Adipocyte (in vitro differentiated cells): ENCODE measurements around the gene GABARAP.
A peak's percentile ranks its signal among the peaks of the same experiment; 100 is the strongest.

Experiments used
- DNase-seq: peaks from one replicate; pipeline ENCODE4 v3.0.0-alpha.2; 2015; ENCODE audit warnings: low read depth
- H3K27me3 ChIP-seq: replicated peaks from 2 replicates; pipeline ENCODE4 v1.7.0; 2013; ENCODE audit warnings: mild to moderate bottlenecking, low read length, moderate library complexity; ENCODE audit not compliant: control insufficient read depth, insufficient read depth
- H3K36me3 ChIP-seq: 2 replicates; pipeline ENCODE4 v1.7.0; 2013; ENCODE audit warnings: low read length, mild to moderate bottlenecking, moderate library complexity; ENCODE audit not compliant: control insufficient read depth, insufficient read depth, severe bottlenecking
- H3K4me1 ChIP-seq: 2 replicates; pipeline ENCODE4 v1.7.0; 2013; ENCODE audit warnings: mild to moderate bottlenecking, low read length, moderate library complexity; ENCODE audit not compliant: control insufficient read depth, insufficient read depth
- H3K4me3 ChIP-seq: 2 replicates; pipeline ENCODE4 v1.7.0; 2013; ENCODE audit warnings: mild to moderate bottlenecking, low read length, moderate library complexity
- H3K9ac ChIP-seq: 2 replicates; pipeline ENCODE4 v1.7.0; 2013; ENCODE audit warnings: mild to moderate bottlenecking, low read length, moderate library complexity
- H3K9me3 ChIP-seq: 2 replicates; pipeline ENCODE4 v1.7.0; 2013; ENCODE audit warnings: mild to moderate bottlenecking, low read length, moderate library complexity; ENCODE audit not compliant: control insufficient read depth

The GABARAP gene

GRCh38 chr17:7260151-7260550 lies 17.9 kb upstream of the GABARAP start:
- H3K27me3 ChIP-seq, result no peaks in the 10 kb centered on the region
- H3K4me3 ChIP-seq, result no peak overlapping the region
- peaks cover 32% of the 10 kb centered on the region for H3K36me3 ChIP-seq

GRCh38 chr17:7259555-7259889 lies 17.3 kb upstream of the GABARAP start:
- no peaks in the 10 kb centered on the region for H3K27me3 ChIP-seq
- peaks cover 39% of the 10 kb centered on the region for H3K4me1 ChIP-seq
- no peak overlapping the region for H3K4me3 ChIP-seq
- no peak for DNase-seq
- H3K9ac ChIP-seq, result peak overlapping the region; percentile 53
- no peaks in the 10 kb centered on the region for H3K9me3 ChIP-seq
- H3K36me3 ChIP-seq, result peaks cover 39% of the 10 kb centered on the region

More at GRCh38 chr17:7260151-7260550, 17.9 kb upstream of the GABARAP start:
- DNase-seq, result no peak
- Histone ChIP-seq H3K9me3 (no peaks in the 10 kb centered on the region), H3K4me1 (peaks cover 41% of the 10 kb centered on the region), H3K9ac (peak overlapping the region; percentile 69)

GRCh38 chr17:7258731-7259554 lies 16.7 kb upstream of the GABARAP start:
- DNase-seq, result peak; percentile 51
- no peaks in the 10 kb centered on the region for H3K9me3 ChIP-seq
- peaks cover 45% of the 10 kb centered on the region for H3K36me3 ChIP-seq
- peak overlapping the region; percentile 53 for H3K9ac ChIP-seq
- no peak overlapping the region for H3K4me3 ChIP-seq
- peaks cover 35% of the 10 kb centered on the region for H3K4me1 ChIP-seq
- no peaks in the 10 kb centered on the region for H3K27me3 ChIP-seq

- DNase-seq, result no peak
- Histone ChIP-seq H3K4me1 (peaks cover 33% of the 10 kb centered on the region), H3K9me3 (no peaks in the 10 kb centered on the region), H3K9ac (no peak overlapping the region), H3K27me3 (no peaks in the 10 kb centered on the region), H3K4me3 (no peak overlapping the region), H3K36me3 (peaks cover 45% of the 10 kb centered on the region)
These were observed 14.7 kb upstream of the GABARAP start for GRCh38 chr17:7256766-7257456.

- no peaks in the 10 kb centered on the region for H3K9me3 ChIP-seq
- H3K4me1 ChIP-seq, result peaks cover 27% of the 10 kb centered on the region
- peaks cover 44% of the 10 kb centered on the region for H3K36me3 ChIP-seq
- no peak for DNase-seq
- H3K9ac ChIP-seq, result no peak overlapping the region
- H3K27me3 ChIP-seq, result no peaks in the 10 kb centered on the region
- no peak overlapping the region for H3K4me3 ChIP-seq
These were observed 12.3 kb upstream of the GABARAP start for GRCh38 chr17:7254511-7254910.

- no peaks in the 10 kb centered on the region for H3K27me3 ChIP-seq
- H3K4me1 ChIP-seq, result peaks cover 28% of the 10 kb centered on the region
- peaks cover 32% of the 10 kb centered on the region for H3K36me3 ChIP-seq
- H3K9ac ChIP-seq, result peak overlapping the region; percentile 97
- H3K9me3 ChIP-seq, result no peaks in the 10 kb centered on the region
- no peak for DNase-seq
- peak overlapping the region; percentile 88 for H3K4me3 ChIP-seq
These were observed 10.8 kb upstream of the GABARAP start for GRCh38 chr17:7253082-7253481.

- Histone ChIP-seq H3K9ac (peak within 1 kb of the TSS; percentile 97), H3K4me1 (peaks cover 28% of the 10 kb centered on the region), H3K4me3 (peak within 1 kb of the TSS; percentile 88)
These were observed 10.2 kb upstream of the GABARAP start, which contains the start of gene ELP5 for GRCh38 chr17:7252176-7253043. Gene ELP5, plus strand, starts transcription at chr17:7252215. Its CDS starts 336 bp downstream, at chr17:7252551.

GRCh38 chr17:7251661-7252175 lies 9.5 kb upstream of the GABARAP start, which contains the start of gene CTDNEP1:
Gene CTDNEP1, minus strand, starts transcription at chr17:7251734. Its CDS starts 438 bp downstream, at chr17:7251296.
- Histone ChIP-seq H3K9me3 (no peaks in the 10 kb centered on the region), H3K4me1 (peaks cover 28% of the 10 kb centered on the region), H3K27me3 (no peaks in the 10 kb centered on the region), H3K36me3 (peaks cover 26% of the 10 kb centered on the region), H3K4me3 (peak within 1 kb of the TSS; percentile 88), H3K9ac (peak within 1 kb of the TSS; percentile 97)
- DNase-seq, result peak; percentile 99

More at GRCh38 chr17:7252176-7253043, 10.2 kb upstream of the GABARAP start, which contains the start of gene ELP5:
- DNase-seq, result peak; percentile 98
- H3K27me3 ChIP-seq, result no peaks in the 10 kb centered on the region
- no peaks in the 10 kb centered on the region for H3K9me3 ChIP-seq
- peaks cover 29% of the 10 kb centered on the region for H3K36me3 ChIP-seq

- peaks cover 28% of the 10 kb centered on the region for H3K36me3 ChIP-seq
- H3K4me1 ChIP-seq, result peaks cover 28% of the 10 kb centered on the region
- no peaks in the 10 kb centered on the region for H3K27me3 ChIP-seq
- peak overlapping the region; percentile 97 for H3K9ac ChIP-seq
- peak overlapping the region; percentile 88 for H3K4me3 ChIP-seq
- H3K9me3 ChIP-seq, result no peaks in the 10 kb centered on the region
- peak; percentile 42 for DNase-seq
These were observed 8.7 kb upstream of the GABARAP start for GRCh38 chr17:7250695-7251627.

- peak overlapping the region; percentile 88 for H3K4me3 ChIP-seq
- peak overlapping the region; percentile 97 for H3K9ac ChIP-seq
- peaks cover 26% of the 10 kb centered on the region for H3K36me3 ChIP-seq
- no peaks in the 10 kb centered on the region for H3K27me3 ChIP-seq
- H3K4me1 ChIP-seq, result peaks cover 28% of the 10 kb centered on the region
- no peak for DNase-seq
- H3K9me3 ChIP-seq, result no peaks in the 10 kb centered on the region
These were observed 7.6 kb upstream of the GABARAP start for GRCh38 chr17:7249830-7250229.
